HG03442 (cell line): ENCODE results near the gene NEURL3.

Source experiments
- ATAC-seq: cut with Tn5 transposase; IDR thresholded peaks from one replicate; pipeline ENCODE4 v1.9.1; 2021; ENCODE audit warnings: mild to moderate bottlenecking, moderate library complexity; ENCODE audit not compliant: unreplicated experiment

Gene NEURL3

GRCh38 chr2:96528006-96528699, 23.0 kb upstream of the NEURL3 start:
- ATAC-seq: no peak

GRCh38 chr2:96527286-96528005, 22.3 kb upstream of the NEURL3 start:
- peak; percentile 29 for ATAC-seq

GRCh38 chr2:96526615-96527285, 21.6 kb upstream of the NEURL3 start:
- ATAC-seq: no peak

- no peak for ATAC-seq
These were observed 21.0 kb upstream of the NEURL3 start for GRCh38 chr2:96526101-96526591.

GRCh38 chr2:96525211-96525507, 20.0 kb upstream of the NEURL3 start:
- no peak for ATAC-seq

- ATAC-seq: no peak
These were observed 19.5 kb upstream of the NEURL3 start for GRCh38 chr2:96524482-96525210.

- no peak for ATAC-seq
These were observed 18.7 kb upstream of the NEURL3 start for GRCh38 chr2:96523659-96524481.

GRCh38 chr2:96522304-96523203, 17.4 kb upstream of the NEURL3 start:
- ATAC-seq: no peak

GRCh38 chr2:96521219-96521618, 16.1 kb upstream of the NEURL3 start:
- no peak for ATAC-seq

- ATAC-seq: no peak
These were observed 15.5 kb upstream of the NEURL3 start for GRCh38 chr2:96520697-96521096.

GRCh38 chr2:96520231-96520630, 15.1 kb upstream of the NEURL3 start:
- ATAC-seq: no peak

- ATAC-seq: no peak
These were observed 11.9 kb upstream of the NEURL3 start for GRCh38 chr2:96517079-96517478.

- ATAC-seq: no peak
These were observed 9.4 kb upstream of the NEURL3 start for GRCh38 chr2:96514521-96514920.

GRCh38 chr2:96512341-96512740, 7.2 kb upstream of the NEURL3 start:
- ATAC-seq: no peak

GRCh38 chr2:96511851-96512250, 6.7 kb upstream of the NEURL3 start:
- no peak for ATAC-seq

- no peak for ATAC-seq
These were observed 5.9 kb upstream of the NEURL3 start for GRCh38 chr2:96510931-96511595.

GRCh38 chr2:96509847-96510230, 4.7 kb upstream of the NEURL3 start:
- no peak for ATAC-seq

GRCh38 chr2:96509114-96509846, 4.1 kb upstream of the NEURL3 start:
- ATAC-seq: peak; percentile 58
